D721Med (cell line): Measurements from ENCODE around the gene GPR82.
A peak's percentile ranks its signal among the peaks of the same experiment; 100 is the strongest.

ENCODE experiments used
- DNase-seq: peaks from one replicate; pipeline ENCODE4 v3.0.0; 2011; ENCODE audit warnings: low spot score; ENCODE audit not compliant: insufficient read length
- FAIRE-seq: peaks from 2 replicates; lab custom pipeline; 2011; peaks lifted over from hg19 to GRCh38; lab: Jason Lieb, UNC
- TF ChIP-seq, protein P1 (sequence below): IDR thresholded peaks from 2 replicates; pipeline ENCODE4 v1.5.1; 2012; ENCODE audit warnings: mild to moderate bottlenecking, control low read depth; ENCODE audit not compliant: insufficient read depth; ENCODE audit errors: missing control alignments

GPR82 gene

DNA sequence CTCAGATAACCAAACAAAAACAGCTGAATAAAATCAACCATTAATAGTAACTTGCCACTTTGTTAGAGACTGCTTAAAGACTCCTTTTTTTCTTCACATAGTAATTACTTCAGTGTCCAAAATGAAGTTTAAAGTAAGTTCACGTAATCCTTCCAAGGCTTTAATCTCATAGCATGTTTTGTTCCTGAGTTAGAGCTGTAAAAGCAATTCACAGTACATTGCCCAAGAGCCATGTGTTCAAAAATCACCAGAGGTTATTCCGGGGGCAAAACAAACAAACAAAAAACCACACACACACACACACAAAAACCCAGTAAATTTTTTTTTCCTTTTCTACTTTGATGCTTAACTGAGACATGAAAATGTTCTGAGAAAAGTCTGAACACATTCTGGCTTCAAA, 6.1 kb downstream of the GPR82 start:
- TF ChIP-seq, protein P1, sequence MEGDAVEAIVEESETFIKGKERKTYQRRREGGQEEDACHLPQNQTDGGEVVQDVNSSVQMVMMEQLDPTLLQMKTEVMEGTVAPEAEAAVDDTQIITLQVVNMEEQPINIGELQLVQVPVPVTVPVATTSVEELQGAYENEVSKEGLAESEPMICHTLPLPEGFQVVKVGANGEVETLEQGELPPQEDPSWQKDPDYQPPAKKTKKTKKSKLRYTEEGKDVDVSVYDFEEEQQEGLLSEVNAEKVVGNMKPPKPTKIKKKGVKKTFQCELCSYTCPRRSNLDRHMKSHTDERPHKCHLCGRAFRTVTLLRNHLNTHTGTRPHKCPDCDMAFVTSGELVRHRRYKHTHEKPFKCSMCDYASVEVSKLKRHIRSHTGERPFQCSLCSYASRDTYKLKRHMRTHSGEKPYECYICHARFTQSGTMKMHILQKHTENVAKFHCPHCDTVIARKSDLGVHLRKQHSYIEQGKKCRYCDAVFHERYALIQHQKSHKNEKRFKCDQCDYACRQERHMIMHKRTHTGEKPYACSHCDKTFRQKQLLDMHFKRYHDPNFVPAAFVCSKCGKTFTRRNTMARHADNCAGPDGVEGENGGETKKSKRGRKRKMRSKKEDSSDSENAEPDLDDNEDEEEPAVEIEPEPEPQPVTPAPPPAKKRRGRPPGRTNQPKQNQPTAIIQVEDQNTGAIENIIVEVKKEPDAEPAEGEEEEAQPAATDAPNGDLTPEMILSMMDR, result no peak
- DNase-seq (no peak), FAIRE-seq (peak; percentile 77)

DNA sequence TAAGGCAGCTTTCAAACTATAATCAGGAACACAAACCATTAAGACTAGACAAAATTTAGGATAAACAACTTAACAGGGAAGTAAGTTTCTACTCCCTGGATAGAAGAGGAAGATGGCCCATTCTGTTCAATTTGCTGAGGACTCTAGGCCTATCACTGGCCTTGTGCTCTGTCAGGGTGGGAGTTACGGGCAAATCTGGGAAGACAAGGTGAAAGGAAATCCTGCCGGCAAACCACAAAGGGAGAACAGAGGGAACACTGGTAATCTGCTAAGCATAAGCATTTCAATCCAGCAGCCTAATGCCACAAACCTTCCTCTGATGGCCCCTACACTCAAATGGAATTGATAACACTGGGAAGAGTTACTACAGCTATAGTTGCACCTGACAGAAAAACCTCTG, 8.3 kb downstream of the GPR82 start:
- FAIRE-seq, result peak; percentile 16
- TF ChIP-seq, protein P1, result no peak

DNA sequence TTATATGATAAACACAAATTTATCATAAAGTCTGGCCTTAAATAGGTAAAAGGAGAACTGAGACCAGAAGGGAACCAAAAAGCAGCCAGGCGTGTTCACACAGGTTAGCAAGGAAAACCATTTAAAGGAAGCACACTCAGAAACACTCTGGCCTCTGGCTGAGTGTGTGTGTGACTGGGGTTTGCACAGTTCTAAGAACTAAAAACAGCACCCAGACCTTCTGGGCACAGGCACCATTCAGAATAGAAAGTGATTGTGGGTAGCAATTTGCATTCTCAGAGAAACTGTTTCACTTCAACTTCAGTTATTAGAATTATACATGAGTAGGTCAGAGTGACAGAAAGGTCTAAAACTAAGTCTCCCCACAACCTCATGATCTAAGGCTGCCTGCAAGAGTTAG, 10.0 kb downstream of the GPR82 start:
- DNase-seq (no peak), FAIRE-seq (no peak)
- TF ChIP-seq, protein P1, result no peak

More for the DNA sequence above, 8.3 kb downstream of the GPR82 start:
- no peak for DNase-seq

DNA sequence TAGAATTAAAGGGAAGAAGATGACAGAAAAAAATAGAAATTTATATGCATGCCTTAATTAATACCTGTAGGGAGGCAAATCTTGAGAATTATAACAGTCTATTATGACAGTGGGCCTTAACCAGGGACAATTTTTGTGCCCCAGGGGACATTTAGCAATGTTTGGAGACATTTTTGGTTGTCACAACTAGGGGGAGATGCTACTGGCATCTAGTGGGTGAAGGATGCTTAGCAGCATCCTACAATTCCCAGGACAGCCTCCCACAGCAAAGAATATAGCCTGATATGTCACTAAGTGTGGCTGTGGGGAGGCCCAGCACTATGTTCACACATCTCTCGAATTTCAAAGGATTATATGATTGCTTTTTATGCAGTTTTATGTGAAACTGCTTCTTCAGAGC, 10.5 kb downstream of the GPR82 start:
- no peak for FAIRE-seq
- no peak for DNase-seq
- TF ChIP-seq, protein P1, result peak; percentile 32

DNA sequence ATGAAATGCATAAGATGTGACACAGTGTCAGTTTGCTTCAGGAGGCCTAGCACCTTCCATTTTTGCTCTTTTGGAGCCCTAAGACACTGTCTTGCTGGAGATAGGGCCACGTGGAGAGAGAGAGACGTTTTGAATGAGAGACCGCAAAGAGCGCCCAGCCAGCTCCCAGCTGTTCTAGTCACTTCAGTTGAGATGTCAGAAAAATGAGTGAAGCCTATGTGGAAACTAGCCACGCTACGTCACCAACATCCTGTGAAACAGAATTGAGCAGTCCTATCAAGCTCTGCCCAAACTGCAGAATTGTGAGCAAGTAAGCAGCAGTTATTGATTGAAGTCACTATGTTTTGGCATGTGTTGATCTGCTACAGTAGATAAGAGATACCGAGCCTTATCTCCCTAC, 13.1 kb downstream of the GPR82 start:
- DNase-seq (no peak), FAIRE-seq (peak; percentile 89)
- TF ChIP-seq, protein P1, result no peak

DNA sequence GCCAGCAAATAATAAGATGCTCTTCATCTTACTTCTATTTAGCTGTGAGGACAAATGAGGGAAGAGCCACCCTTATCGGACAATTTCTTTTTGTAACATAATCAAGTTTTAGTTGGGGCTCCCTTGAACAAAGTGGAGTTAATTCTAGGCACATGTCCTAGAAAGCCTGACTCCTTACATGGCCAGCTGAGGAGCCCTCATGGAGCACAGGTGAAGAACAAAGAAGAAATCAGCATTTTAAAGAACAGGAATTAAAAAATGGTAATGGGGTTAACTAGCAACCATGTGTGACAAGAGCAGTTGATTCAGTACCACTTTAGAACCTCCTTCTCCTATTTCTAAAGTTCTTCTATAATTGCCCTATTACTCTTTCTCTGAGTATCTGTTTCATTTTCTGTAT, 15.9 kb downstream of the GPR82 start:
- no peak for DNase-seq
- FAIRE-seq, result peak; percentile 60

DNA sequence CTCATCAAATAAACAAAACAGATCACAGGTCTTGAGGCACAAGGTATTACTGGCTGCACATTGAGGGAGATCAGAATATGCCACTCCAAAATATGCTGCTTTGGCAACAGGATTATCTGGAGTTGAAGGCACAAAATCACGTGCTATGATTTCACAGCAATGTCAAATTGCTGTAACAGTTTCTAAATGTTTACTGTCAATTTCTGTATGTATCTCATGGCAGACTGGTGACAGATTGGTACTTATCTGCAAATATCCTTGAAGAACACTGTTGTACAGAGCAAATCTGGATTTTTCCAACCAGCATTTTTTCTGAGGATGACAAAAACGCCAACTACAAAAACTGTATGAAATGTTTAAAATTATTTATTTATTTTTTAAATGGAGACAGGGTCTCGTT, 26.7 kb downstream of the GPR82 start:
- TF ChIP-seq, protein P1, result no peak
- no peak for DNase-seq
- FAIRE-seq, result peak; percentile 60

More for the DNA sequence above, 15.9 kb downstream of the GPR82 start:
- TF ChIP-seq, protein P1, result no peak
